ENCODE results near the gene RICTOR.

RICTOR gene

GRCh38 chr5:39057734-39058133, 16.5 kb downstream of the RICTOR start (continued):
- TF ChIP-seq ZNF433 (tag by site-specific recombination; IDR thresholded peaks at IDR 0.05; ENCODE audit: low read depth) (no peak), ZNF513 (tag by site-specific recombination; IDR thresholded peaks at IDR 0.05) (no peak), ZNF843 (tag by site-specific recombination; IDR thresholded peaks at IDR 0.05) (no peak)

GRCh38 chr5:39055768-39056398, 18.3 kb downstream of the RICTOR start:
- H3K9me3 ChIP-seq (ENCODE audit: control insufficient read depth, insufficient read depth, low read depth, low read length) = no peaks in the 10 kb centered on the region
- CTCF ChIA-PET = no interaction called here
- no peak for TF ChIP-seq ZNF660 (tag by site-specific recombination; IDR thresholded peaks at IDR 0.05)
- TF ChIP-seq ZNF792 (tag by site-specific recombination; IDR thresholded peaks at IDR 0.05) = no peak
- TF ChIP-seq ZNF157 (tag by site-specific recombination; IDR thresholded peaks at IDR 0.05) = no peak
- no peak for TF ChIP-seq ZIC2 (tag by site-specific recombination; IDR thresholded peaks at IDR 0.05)
- H3K4me1 ChIP-seq (ENCODE audit: control insufficient read depth, insufficient read depth, low read length) = peaks cover 4% of the 10 kb centered on the region
- peaks cover 0 to under 1% of the 10 kb centered on the region in 2 experiments; a peak in 1 of 3 replicates for H3K36me3 ChIP-seq (ENCODE audit: control insufficient read depth in 2 of 2, insufficient read depth in 1 of 2, low read length in 2 of 2)
- no peak overlapping the region for H3K27ac ChIP-seq (ENCODE audit: extremely low read depth, low read depth, low read length)
- POLR2A ChIA-PET = no interaction called here
- no peak overlapping the region for H3K4me3 ChIP-seq (ENCODE audit: low read depth, low read length)

GRCh38 chr5:39055027-39055767, 19.0 kb downstream of the RICTOR start:
- Histone ChIP-seq H3K9me3 (ENCODE audit: control insufficient read depth, insufficient read depth, low read depth, low read length) (no peaks in the 10 kb centered on the region), H3K27ac (ENCODE audit: extremely low read depth, low read depth, low read length) (no peak overlapping the region), H3K4me1 (ENCODE audit: control insufficient read depth, insufficient read depth, low read length) (peaks cover 4% of the 10 kb centered on the region), H3K36me3 (ENCODE audit: control insufficient read depth in 2 of 2, insufficient read depth in 1 of 2, low read length in 2 of 2) (peaks cover 0 to 8% of the 10 kb centered on the region in 2 experiments; a peak in 1 of 3 replicates), H3K4me3 (ENCODE audit: low read depth, low read length) (no peak overlapping the region)
- ChIA-PET POLR2A (no interaction called here), CTCF (interaction anchor here (0.6 kb wide), 2 partner anchors 51 to 551 kb away, joined by 3 to 4 read pairs; no protein-coding TSS in a partner anchor)
- no peak for TF ChIP-seq KLF9 (tag by site-specific recombination; IDR thresholded peaks at IDR 0.05; ENCODE audit: low read depth)
- TF ChIP-seq ZNF121 (tag by site-specific recombination; IDR thresholded peaks at IDR 0.05) = no peak
- TF ChIP-seq ZNF596 (tag by site-specific recombination; IDR thresholded peaks at IDR 0.05) = no peak
- no peak for TF ChIP-seq ZNF544 (tag by site-specific recombination; IDR thresholded peaks at IDR 0.05)
- TF ChIP-seq ZBTB26 (tag by site-specific recombination; optimal IDR thresholded peaks at IDR 0.05) = no peak
- TF ChIP-seq ZNF777 (tag by site-specific recombination; IDR thresholded peaks at IDR 0.05; ENCODE audit: borderline replicate concordance) = no peak
- no peak for TF ChIP-seq ZNF214 (tag by site-specific recombination; IDR thresholded peaks at IDR 0.05; ENCODE audit: borderline replicate concordance)

- Histone ChIP-seq H3K9me3 (ENCODE audit: control insufficient read depth, insufficient read depth, low read depth, low read length) (no peaks in the 10 kb centered on the region), H3K27ac (ENCODE audit: extremely low read depth, low read depth, low read length) (no peak overlapping the region), H3K4me1 (ENCODE audit: control insufficient read depth, insufficient read depth, low read length) (peaks cover 10% of the 10 kb centered on the region), H3K36me3 (ENCODE audit: control insufficient read depth in 2 of 2, insufficient read depth in 1 of 2, low read length in 2 of 2) (peaks cover 0 to 8% of the 10 kb centered on the region in 2 experiments; a peak in 1 of 3 replicates), H3K4me3 (ENCODE audit: low read depth, low read length) (no peak overlapping the region)
- CTCF ChIA-PET = interaction anchor here (1.0 kb wide), 1 partner anchor 14 kb away, joined by 4 read pairs; no protein-coding TSS in a partner anchor
- POLR2A ChIA-PET = no interaction called here
- TF ChIP-seq ZNF362 (tag by site-specific recombination; IDR thresholded peaks at IDR 0.05) (no peak), TCF7L2 (IDR thresholded peaks at IDR 0.05; ENCODE audit: borderline replicate concordance, low read depth, low read length) (no peak), ZNF843 (tag by site-specific recombination; IDR thresholded peaks at IDR 0.05) (no peak), ZEB2 (tag by site-specific recombination; IDR thresholded peaks at IDR 0.05) (no peak), GLI2 (tag by site-specific recombination; IDR thresholded peaks at IDR 0.05; ENCODE audit: borderline replicate concordance, low read depth) (no peak), ZNF571 (tag by site-specific recombination; IDR thresholded peaks at IDR 0.05) (no peak), ZSCAN4 (tag by site-specific recombination; IDR thresholded peaks at IDR 0.05) (no peak), ZNF548 (tag by site-specific recombination; IDR thresholded peaks at IDR 0.05) (no peak), ZNF521 (tag by site-specific recombination; IDR thresholded peaks at IDR 0.05) (no peak)
Measured at GRCh38 chr5:39053189-39053588, 21.0 kb downstream of the RICTOR start.
